OCI-LY3 (cell line): ENCODE results near the gene ORC4.

ENCODE experiments used
- CTCF ChIP-seq: fragments of 200-600, 300-600 bp; sonication (generic); IDR thresholded peaks from 2 replicates; pipeline ENCODE4 v1.5.1; 2014; ENCODE audit warnings: antibody characterized with exemption, low read length, low read depth
- EZH2phosphoT487 ChIP-seq: fragments of 200-600 bp; shearing (Covaris generic); IDR thresholded peaks from 2 replicates; pipeline ENCODE4 v1.6.1; 2018; ENCODE audit warnings: antibody characterized with exemption, mixed run types, low read depth

- TF ChIP-seq EZH2phosphoT487 (no peak), CTCF (no peak)
Measured at GRCh38 chr2:147999126-147999525, 21.4 kb downstream of the ORC4 start.
